OCI-LY3 (cell line): ENCODE measurements around the gene MDFI.
A peak's percentile ranks its signal among the peaks of the same experiment; 100 is the strongest.

Experiments used
- H2AFZ ChIP-seq: fragments of 200-600, 300-600 bp; shearing (Covaris generic); 2 replicates; pipeline ENCODE4 v1.6.0; 2014; ENCODE audit warnings: antibody characterized with exemption, low read depth, low read length
- H3K27ac ChIP-seq: fragments of 200-600, 300-600 bp; sonication (generic); 2 replicates; pipeline ENCODE4 v1.5.1; 2014; ENCODE audit warnings: mild to moderate bottlenecking, low read length, moderate library complexity, mixed read lengths
- H3K27me3 ChIP-seq: fragments of 200-600, 300-600 bp; sonication (generic); 2 replicates; pipeline ENCODE4 v1.6.1; 2014; ENCODE audit warnings: low read depth, low read length, mixed read lengths
- H3K36me3 ChIP-seq: fragments of 200-600, 300-600 bp; sonication (generic); replicated peaks from 2 replicates; pipeline ENCODE3; 2014; ENCODE audit warnings: low read depth, low read length, mixed read lengths
- H3K4me1 ChIP-seq: fragments of 300-600, 200-600 bp; sonication (generic); 2 replicates; pipeline ENCODE4 v1.6.1; 2014; ENCODE audit warnings: low read length, mixed read lengths
- H3K4me2 ChIP-seq: fragments of 200-600, 300-600 bp; sonication (generic); 2 replicates; pipeline ENCODE4 v1.6.1; 2014; ENCODE audit warnings: low read length, mixed read lengths
- H3K4me3 ChIP-seq: fragments of 300-600, 200-600 bp; sonication (generic); 2 replicates; pipeline ENCODE4 v1.5.1; 2014; ENCODE audit warnings: antibody characterized with exemption, mild to moderate bottlenecking, low read length, moderate library complexity
- H3K79me2 ChIP-seq: fragments of 300-600, 200-600 bp; shearing (Covaris generic); 2 replicates; pipeline ENCODE4 v1.6.1; 2014; ENCODE audit warnings: mild to moderate bottlenecking, low read length, mixed read lengths
- H3K9ac ChIP-seq: fragments of 300-600, 200-600 bp; shearing (Covaris generic); 2 replicates; pipeline ENCODE4 v1.6.0; 2014; ENCODE audit warnings: mild to moderate bottlenecking, low read length, moderate library complexity
- H3K9me3 ChIP-seq: fragments of 200-600, 300-600 bp; shearing (Covaris generic); 2 replicates; pipeline ENCODE4 v1.6.1; 2014; ENCODE audit warnings: low read length, mixed read lengths; ENCODE audit not compliant: insufficient read depth
- H4K20me1 ChIP-seq: fragments of 200-600, 300-600 bp; sonication (generic); 2 replicates; pipeline ENCODE4 v1.6.1; 2016; ENCODE audit warnings: low read length, mixed read lengths; ENCODE audit not compliant: insufficient read depth
- EZH2phosphoT487 ChIP-seq: fragments of 200-600 bp; shearing (Covaris generic); IDR thresholded peaks from 2 replicates; pipeline ENCODE4 v1.6.1; 2018; ENCODE audit warnings: antibody characterized with exemption, mixed run types, low read depth
- TF ChIP-seq, protein P1 (sequence below): fragments of 200-600, 300-600 bp; sonication (generic); IDR thresholded peaks from 2 replicates; pipeline ENCODE4 v1.5.1; 2014; ENCODE audit warnings: antibody characterized with exemption, low read length, low read depth

MDFI gene

DNA sequence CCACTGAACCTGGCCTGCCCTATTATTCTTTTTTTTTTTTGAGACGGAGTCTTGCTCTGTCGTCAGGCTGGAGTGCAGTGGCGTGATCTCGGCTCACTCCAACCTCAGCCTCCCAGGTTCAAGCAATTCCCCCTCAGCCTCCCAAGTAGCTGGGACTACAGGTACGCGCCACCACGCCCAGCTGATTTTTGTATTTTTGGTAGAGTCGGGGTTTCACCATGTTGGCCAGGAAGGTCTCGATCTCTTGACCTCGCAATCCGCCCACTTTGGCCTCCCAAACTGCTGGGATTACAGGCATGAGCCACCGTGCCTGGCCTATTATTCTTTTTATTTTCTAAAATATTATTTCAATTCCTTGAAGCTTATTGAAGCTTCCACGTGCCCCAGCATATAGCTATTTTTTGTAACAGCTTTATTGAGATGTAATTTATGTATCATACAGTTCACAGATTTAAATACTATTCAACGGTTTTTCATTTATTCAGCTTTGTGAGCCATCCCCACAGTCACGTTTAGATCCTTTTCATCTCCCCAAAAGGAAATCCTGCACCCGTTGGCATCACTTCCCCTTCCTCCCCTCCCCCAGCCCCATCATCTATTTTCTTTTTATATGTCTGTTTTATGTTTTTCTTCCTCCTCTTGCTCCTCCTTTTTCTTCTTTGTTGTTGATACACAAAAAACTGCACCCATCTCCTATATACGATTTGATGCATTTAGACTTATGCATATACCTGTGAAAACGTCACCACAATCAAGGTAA is 13.5 kb upstream of the MDFI start:
- Histone ChIP-seq H3K4me1 (peaks cover 26% of the 10 kb centered on the region), H3K27me3 (peaks cover 5% of the 10 kb centered on the region; the same call in 1 of the 2 replicates), H3K4me3 (no peak overlapping the region), H3K36me3 (no peaks in the 10 kb centered on the region), H3K9me3 (no peaks in the 10 kb centered on the region), H3K79me2 (no peaks in the 10 kb centered on the region), H3K9ac (no peak overlapping the region), H3K27ac (no peak overlapping the region), H2AFZ (0 out of 2 replicates have a peak overlapping the region, but pooled peaks have one; percentile 3), H4K20me1 (no peaks in the 10 kb centered on the region), H3K4me2 (no peak overlapping the region)
- TF ChIP-seq, protein P1, sequence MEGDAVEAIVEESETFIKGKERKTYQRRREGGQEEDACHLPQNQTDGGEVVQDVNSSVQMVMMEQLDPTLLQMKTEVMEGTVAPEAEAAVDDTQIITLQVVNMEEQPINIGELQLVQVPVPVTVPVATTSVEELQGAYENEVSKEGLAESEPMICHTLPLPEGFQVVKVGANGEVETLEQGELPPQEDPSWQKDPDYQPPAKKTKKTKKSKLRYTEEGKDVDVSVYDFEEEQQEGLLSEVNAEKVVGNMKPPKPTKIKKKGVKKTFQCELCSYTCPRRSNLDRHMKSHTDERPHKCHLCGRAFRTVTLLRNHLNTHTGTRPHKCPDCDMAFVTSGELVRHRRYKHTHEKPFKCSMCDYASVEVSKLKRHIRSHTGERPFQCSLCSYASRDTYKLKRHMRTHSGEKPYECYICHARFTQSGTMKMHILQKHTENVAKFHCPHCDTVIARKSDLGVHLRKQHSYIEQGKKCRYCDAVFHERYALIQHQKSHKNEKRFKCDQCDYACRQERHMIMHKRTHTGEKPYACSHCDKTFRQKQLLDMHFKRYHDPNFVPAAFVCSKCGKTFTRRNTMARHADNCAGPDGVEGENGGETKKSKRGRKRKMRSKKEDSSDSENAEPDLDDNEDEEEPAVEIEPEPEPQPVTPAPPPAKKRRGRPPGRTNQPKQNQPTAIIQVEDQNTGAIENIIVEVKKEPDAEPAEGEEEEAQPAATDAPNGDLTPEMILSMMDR = no peak
- no peak for TF ChIP-seq EZH2phosphoT487

- no peak overlapping the region for H3K4me3 ChIP-seq
- H3K27ac ChIP-seq = no peak overlapping the region
- H3K4me2 ChIP-seq = no peak overlapping the region
- H2AFZ ChIP-seq = 0 out of 2 replicates have a peak overlapping the region, but pooled peaks have one; percentile 3
- peaks cover 26% of the 10 kb centered on the region for H3K4me1 ChIP-seq
- H3K9ac ChIP-seq = no peak overlapping the region
- peaks cover 5% of the 10 kb centered on the region; the same call in 1 of the 2 replicates for H3K27me3 ChIP-seq
- H3K9me3 ChIP-seq = no peaks in the 10 kb centered on the region
- H3K79me2 ChIP-seq = no peaks in the 10 kb centered on the region
- TF ChIP-seq EZH2phosphoT487 = no peak
- no peaks in the 10 kb centered on the region for H4K20me1 ChIP-seq
- no peaks in the 10 kb centered on the region for H3K36me3 ChIP-seq
Observed at GRCh38 chr6:41625442-41625841, 12.8 kb upstream of the MDFI start.

DNA sequence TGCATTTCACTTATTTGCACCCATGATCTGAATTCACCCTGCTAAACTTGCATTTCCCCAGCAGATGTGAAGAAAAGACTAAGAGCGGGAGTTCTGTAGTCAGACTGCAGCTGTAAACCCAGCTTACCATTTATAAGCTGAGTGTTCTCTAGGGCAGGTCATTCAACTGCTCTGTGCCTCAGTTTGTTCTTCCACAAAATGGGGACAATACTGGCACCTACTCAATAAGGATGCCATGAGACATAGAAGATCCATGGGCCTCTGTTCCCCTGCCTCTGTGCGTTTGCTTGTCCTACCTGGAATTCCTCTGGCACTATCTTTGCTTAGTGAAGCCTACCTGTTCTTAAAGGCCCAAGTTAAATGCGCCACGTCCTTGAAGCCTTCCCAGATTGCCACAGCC is 12.2 kb upstream of the MDFI start:
- TF ChIP-seq EZH2phosphoT487 = no peak
- TF ChIP-seq, protein P1 = no peak
- Histone ChIP-seq H3K27me3 (peaks cover 5% of the 10 kb centered on the region; the same call in 1 of the 2 replicates), H3K27ac (no peak overlapping the region), H3K9ac (no peak overlapping the region), H4K20me1 (no peaks in the 10 kb centered on the region), H3K4me1 (peaks cover 26% of the 10 kb centered on the region), H3K79me2 (no peaks in the 10 kb centered on the region), H3K4me3 (no peak overlapping the region), H3K4me2 (no peak overlapping the region), H3K9me3 (no peaks in the 10 kb centered on the region), H3K36me3 (no peaks in the 10 kb centered on the region), H2AFZ (no peak overlapping the region)

- H3K79me2 ChIP-seq = no peaks in the 10 kb centered on the region
- H3K9me3 ChIP-seq = no peaks in the 10 kb centered on the region
- no peak overlapping the region for H3K9ac ChIP-seq
- no peak overlapping the region for H2AFZ ChIP-seq
- no peak for TF ChIP-seq EZH2phosphoT487
- TF ChIP-seq, protein P1 = no peak
- H3K36me3 ChIP-seq = no peaks in the 10 kb centered on the region
- H3K27me3 ChIP-seq = peaks cover 7% of the 10 kb centered on the region; the same call in 1 of the 2 replicates
- H3K27ac ChIP-seq = no peak overlapping the region
- H3K4me1 ChIP-seq = peaks cover 20% of the 10 kb centered on the region
- H3K4me2 ChIP-seq = no peak overlapping the region
- H4K20me1 ChIP-seq = no peaks in the 10 kb centered on the region
- H3K4me3 ChIP-seq = no peak overlapping the region
Observed at GRCh38 chr6:41626917-41627316, 11.4 kb upstream of the MDFI start.
